ENCODE measurements around the gene RPS6KA4.

Gene RPS6KA4

GRCh38 chr11:64341851-64342791 is 16.8 kb upstream of the RPS6KA4 start:
- TF ChIP-seq CTCF (IDR thresholded peaks at IDR 0.05) = peak; percentile 53

- TF ChIP-seq CTCF (IDR thresholded peaks at IDR 0.05) = no peak
These were observed 15.9 kb upstream of the RPS6KA4 start for GRCh38 chr11:64342869-64343745.

- peak; percentile 38; the same call in 1 of the 2 replicates for TF ChIP-seq CTCF (IDR thresholded peaks at IDR 0.05)
These were observed 15.0 kb upstream of the RPS6KA4 start for GRCh38 chr11:64343767-64344559.

GRCh38 chr11:64344787-64345186 is 14.2 kb upstream of the RPS6KA4 start:
- TF ChIP-seq CTCF (IDR thresholded peaks at IDR 0.05) = no peak

- TF ChIP-seq CTCF (IDR thresholded peaks at IDR 0.05) = no peak
These were observed 11.6 kb upstream of the RPS6KA4 start for GRCh38 chr11:64347193-64347867.

- TF ChIP-seq CTCF (IDR thresholded peaks at IDR 0.05) = no peak
These were observed 10.5 kb upstream of the RPS6KA4 start for GRCh38 chr11:64348383-64349024.

Data from LNCAP (cell line).